Measurements from ENCODE around the gene C19orf12. TPM values are rescaled to one million over a fixed set of nuclear protein-coding genes. Genes with fewer than 3 reads are reported as not detected.

Gene C19orf12
- total and polyA plus RNA-seq, 2 of the 13 experiments (the other 11 are each of a cell fraction or from before 2014, with no cell fraction given), result 17.7 to 34.4 TPM

- TF ChIP-seq ZNF513 (CRISPR knock-in tag; conservative IDR thresholded peaks at IDR 0.05) (no peak), PTBP1 (IDR thresholded peaks at IDR 0.05; ENCODE audit: low read depth, low read length, poor library complexity, severe bottlenecking) (peak; percentile 66), DZIP1 (CRISPR knock-in tag; IDR thresholded peaks at IDR 0.05) (no peak), TGIF2 (CRISPR knock-in tag; IDR thresholded peaks at IDR 0.05) (no peak), RBM39 (IDR thresholded peaks at IDR 0.05; ENCODE audit: low read depth, low read length, poor library complexity, severe bottlenecking) (peak; percentile 36), REL (CRISPR knock-in tag; conservative IDR thresholded peaks at IDR 0.05) (no peak), CCDC6 (CRISPR knock-in tag; IDR thresholded peaks at IDR 0.05) (peak; percentile 82), ZNF709 (CRISPR knock-in tag; IDR thresholded peaks at IDR 0.05) (peak; percentile 49; the same call in 1 of the 2 replicates), TFDP2 (CRISPR knock-in tag; IDR thresholded peaks at IDR 0.05) (no peak), ZNF530 (CRISPR knock-in tag; IDR thresholded peaks at IDR 0.05; ENCODE audit: low read depth) (no peak), SP2 (CRISPR knock-in tag; IDR thresholded peaks at IDR 0.05) (no peak; the same call in 1 of the 2 replicates), ZNF570 (CRISPR knock-in tag; IDR thresholded peaks at IDR 0.05; ENCODE audit: borderline replicate concordance) (no peak), ZMAT3 (CRISPR knock-in tag; conservative IDR thresholded peaks at IDR 0.05) (no peak), MBD4 (IDR thresholded peaks at IDR 0.05; ENCODE audit: borderline replicate concordance, low read length) (no peak), ZSCAN21 (CRISPR knock-in tag; IDR thresholded peaks at IDR 0.05; ENCODE audit: borderline replicate concordance) (peak; percentile 67; the same call in 1 of the 2 replicates), ZIK1 (CRISPR knock-in tag; IDR thresholded peaks at IDR 0.05; ENCODE audit: borderline replicate concordance, low read depth) (peak; percentile 37; the same call in 1 of the 2 replicates), ZNF614 (CRISPR knock-in tag; IDR thresholded peaks at IDR 0.05; ENCODE audit: borderline replicate concordance) (no peak), SALL2 (CRISPR knock-in tag; IDR thresholded peaks at IDR 0.05) (no peak), KLF16 (CRISPR knock-in tag; IDR thresholded peaks at IDR 0.05) (peak in 1 of 2 experiments; percentile 41; a peak in 1 of 4 replicates), HHEX (CRISPR knock-in tag; IDR thresholded peaks at IDR 0.05) (no peak), PRMT3 (CRISPR knock-in tag; IDR thresholded peaks at IDR 0.05; ENCODE audit: borderline replicate concordance, low read depth) (no peak), SIN3B (IDR thresholded peaks at IDR 0.05; ENCODE audit: low read length) (no peak), HNRNPL (IDR thresholded peaks at IDR 0.05; ENCODE audit: low read depth, low read length) (no peak), MXD3 (CRISPR knock-in tag; IDR thresholded peaks at IDR 0.05) (peak; percentile 81; the same call in 1 of the 2 replicates), SRF (IDR thresholded peaks at IDR 0.05; ENCODE audit: low read depth, low read length) (no peak)
Measured at GRCh38 chr19:29714953-29715700, at the start of gene C19orf12 (continued).
